ENCODE results near the gene EIF2AK2.

Gene EIF2AK2

GRCh38 chr2:37117566-37117965 lies 39.2 kb downstream of the EIF2AK2 start:
- no peak overlapping the region for H3K4me3 ChIP-seq (replicated peaks; ENCODE audit: insufficient read depth, low read length)
- no peaks in the 10 kb centered on the region for H3K27me3 ChIP-seq (ENCODE audit: insufficient read depth, poor library complexity, severe bottlenecking)
- TF ChIP-seq POLR2AphosphoS5 (IDR thresholded peaks at IDR 0.05; ENCODE audit: low read depth): no peak
- no peak for TF ChIP-seq REST (IDR thresholded peaks at IDR 0.05; ENCODE audit: insufficient replicate concordance, low read depth)
- no peak for TF ChIP-seq CTCF (IDR thresholded peaks at IDR 0.05; ENCODE audit: insufficient read depth, low read length)
- TF ChIP-seq GABPA (IDR thresholded peaks at IDR 0.05; ENCODE audit: low read depth): no peak
- TF ChIP-seq SPI1 (IDR thresholded peaks at IDR 0.05; ENCODE audit: borderline replicate concordance, low read depth): no peak
- DNase-seq (ENCODE audit: low read depth in 1 of 2, low spot score in 1 of 2): no peak
- H3K27ac ChIP-seq (replicated peaks): no peak overlapping the region

GRCh38 chr2:37111958-37112357 lies 44.8 kb downstream of the EIF2AK2 start:
- no peak for DNase-seq (ENCODE audit: low read depth in 1 of 2, low spot score in 1 of 2)

GRCh38 chr2:37110306-37111212 lies 46.2 kb downstream of the EIF2AK2 start:
- Histone ChIP-seq H3K27me3 (ENCODE audit: insufficient read depth, poor library complexity, severe bottlenecking) (no peaks in the 10 kb centered on the region), H3K27ac (replicated peaks) (no peak overlapping the region), H3K4me3 (replicated peaks; ENCODE audit: insufficient read depth, low read length) (no peak overlapping the region)
- TF ChIP-seq GABPA (IDR thresholded peaks at IDR 0.05; ENCODE audit: low read depth): no peak
- TF ChIP-seq SPI1 (IDR thresholded peaks at IDR 0.05; ENCODE audit: borderline replicate concordance, low read depth): no peak
- no peak for TF ChIP-seq POLR2AphosphoS5 (IDR thresholded peaks at IDR 0.05; ENCODE audit: low read depth)
- no peak for TF ChIP-seq CTCF (IDR thresholded peaks at IDR 0.05; ENCODE audit: insufficient read depth, low read length)
- no peak for TF ChIP-seq REST (IDR thresholded peaks at IDR 0.05; ENCODE audit: insufficient replicate concordance, low read depth)
- no peak for DNase-seq (ENCODE audit: low read depth in 1 of 2, low spot score in 1 of 2)

More at GRCh38 chr2:37111958-37112357, 44.8 kb downstream of the EIF2AK2 start:
- Histone ChIP-seq H3K27ac (replicated peaks) (no peak overlapping the region), H3K4me3 (replicated peaks; ENCODE audit: insufficient read depth, low read length) (no peak overlapping the region), H3K27me3 (ENCODE audit: insufficient read depth, poor library complexity, severe bottlenecking) (no peaks in the 10 kb centered on the region)
- TF ChIP-seq CTCF (IDR thresholded peaks at IDR 0.05; ENCODE audit: insufficient read depth, low read length) (no peak), SPI1 (IDR thresholded peaks at IDR 0.05; ENCODE audit: borderline replicate concordance, low read depth) (no peak)
